ENCODE measurements around the gene NGDN. TPM values are rescaled to one million over a fixed set of nuclear protein-coding genes. Genes with fewer than 3 reads are reported as not detected.

Gene NGDN
- total RNA-seq, 4 donors from 2014 or later: 34.0 to 41.7 (median 37.3) TPM

GRCh38 chr14:23443411-23443812 is 26.1 kb upstream of the NGDN start:
- TF ChIP-seq POLR2A (IDR thresholded peaks at IDR 0.05) (no peak), CTCF (IDR thresholded peaks at IDR 0.05) (no peak)
- WGBS, 2 donors: 79 to 84% methylated on average over 11 of the region's 11 CpGs
- no peak overlapping the region for H3K4me3 ChIP-seq (ENCODE audit: low read depth, poor library complexity, severe bottlenecking)
- intact Hi-C loops (cut with DNase I; ENCODE audit: low total_unique reads): loop anchor here (10.0 kb wide), 1 partner anchor 99 kb away; no protein-coding TSS in a partner anchor
- no peak for DNase-seq (ENCODE audit: low spot score in 2 of 2)

- H3K4me3 ChIP-seq (ENCODE audit: low read depth, poor library complexity, severe bottlenecking): no peak overlapping the region
- DNase-seq (ENCODE audit: low spot score in 2 of 2): peak in 1 of 2 donors; percentile 43
- WGBS, 2 donors: 79 to 81% methylated on average over 6 of the region's 6 CpGs
- intact Hi-C loops (cut with DNase I; ENCODE audit: low total_unique reads): loop anchor here (10.0 kb wide), 1 partner anchor 99 kb away; no protein-coding TSS in a partner anchor
- TF ChIP-seq CTCF (IDR thresholded peaks at IDR 0.05) (no peak), POLR2A (IDR thresholded peaks at IDR 0.05) (no peak)
Measured at GRCh38 chr14:23443881-23444280, 25.6 kb upstream of the NGDN start.

- WGBS, 2 donors: 79 to 81% methylated on average over 1 of the region's 1 CpG
- DNase-seq (ENCODE audit: low spot score in 2 of 2): no peak
- intact Hi-C loops (cut with DNase I; ENCODE audit: low total_unique reads): loop anchor here (10.0 kb wide), 1 partner anchor 100 kb away; no protein-coding TSS in a partner anchor
- TF ChIP-seq POLR2A (IDR thresholded peaks at IDR 0.05) (no peak), CTCF (IDR thresholded peaks at IDR 0.05) (no peak)
- H3K4me3 ChIP-seq (ENCODE audit: low read depth, poor library complexity, severe bottlenecking): no peak overlapping the region
Measured at GRCh38 chr14:23444314-23444713, 25.2 kb upstream of the NGDN start.

DNA sequence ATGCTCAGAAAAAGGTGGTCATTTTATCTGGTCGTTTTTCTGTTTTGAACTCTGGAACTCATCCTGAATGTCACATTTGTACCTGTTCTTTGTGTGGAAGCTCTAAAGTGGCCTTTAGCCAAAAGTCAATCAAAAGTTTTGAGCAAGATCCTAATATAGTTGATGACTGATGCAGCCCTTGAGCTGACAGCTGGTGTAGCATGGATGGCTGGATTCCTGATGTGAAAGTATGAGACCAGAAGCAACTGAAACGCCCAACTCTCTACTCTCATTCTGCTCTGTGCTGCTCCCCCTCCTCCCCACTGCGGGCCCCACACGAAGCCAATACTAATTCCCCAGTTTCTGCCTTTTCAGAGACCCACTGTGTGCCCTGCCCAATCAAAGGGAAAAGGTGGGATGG is 23.7 kb upstream of the NGDN start:
- no peak for DNase-seq (ENCODE audit: low spot score in 2 of 2)
- WGBS, 2 donors: 60 to 65% methylated on average over 4 of the region's 4 CpGs
- intact Hi-C loops (cut with DNase I; ENCODE audit: low total_unique reads): loop anchor here (10.0 kb wide), 1 partner anchor 101 kb away; no protein-coding TSS in a partner anchor
- TF ChIP-seq CTCF (IDR thresholded peaks at IDR 0.05) (no peak), POLR2A (IDR thresholded peaks at IDR 0.05) (no peak)
- no peak overlapping the region for H3K4me3 ChIP-seq (ENCODE audit: low read depth, poor library complexity, severe bottlenecking)

DNA sequence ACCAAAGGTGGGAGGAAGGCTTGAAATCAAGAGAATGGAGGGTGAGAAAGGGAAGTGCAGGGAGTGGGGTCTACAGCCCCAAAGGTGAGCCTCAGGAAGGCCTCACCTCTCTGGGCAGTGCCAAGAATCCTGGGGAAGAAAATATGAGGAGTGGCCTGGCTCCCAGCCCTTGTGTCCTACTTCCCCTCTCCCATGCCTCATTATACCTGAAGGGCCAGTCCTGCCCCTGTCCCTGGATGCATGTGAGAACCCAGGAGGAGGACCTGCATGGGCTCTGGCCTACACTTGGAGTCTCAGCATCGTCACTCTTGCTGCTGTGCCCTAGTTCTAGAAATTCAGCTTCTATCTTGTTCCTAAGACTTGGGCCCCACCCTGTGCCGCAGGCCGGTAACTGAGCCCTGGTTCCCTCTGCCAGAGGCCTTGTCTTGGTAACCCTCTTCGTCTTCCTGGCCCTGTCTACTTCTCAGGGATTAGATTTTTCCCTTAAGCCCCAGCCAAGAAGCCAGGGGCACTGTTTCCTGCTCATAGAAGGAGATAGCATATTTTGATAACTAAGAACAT is 23.1 kb upstream of the NGDN start:
- H3K4me3 ChIP-seq (ENCODE audit: low read depth, poor library complexity, severe bottlenecking): no peak overlapping the region
- no peak for TF ChIP-seq CTCF (IDR thresholded peaks at IDR 0.05)
- no peak for TF ChIP-seq POLR2A (IDR thresholded peaks at IDR 0.05)
- DNase-seq (ENCODE audit: low spot score in 2 of 2): no peak
- WGBS, 2 donors: 26 to 57% methylated on average over 4 of the region's 4 CpGs
- intact Hi-C loops (cut with DNase I; ENCODE audit: low total_unique reads): loop anchor here (10.0 kb wide), 1 partner anchor 102 kb away; no protein-coding TSS in a partner anchor

All from lower leg skin (tissue), 4 donors.